Uterus (tissue), 2 donors: Measurements from ENCODE around the gene TCHP.

Experiments used
- POLR2A ChIP-seq, 2 donors: fragments of 450-650 bp; IDR thresholded peaks; one replicate each; pipeline ENCODE4 v1.6.1; 2016; ENCODE audit warnings: antibody characterized with exemption in 2 of 2, mild to moderate bottlenecking in 1 of 2, moderate library complexity in 1 of 2
- TF ChIP-seq, protein P1 (sequence below), 4 experiments: fragments of 200-600 bp in 2 of 4; fragments of 450-650 bp in 2 of 4; sonication (generic) in 2 of 4; IDR thresholded peaks; one replicate each; pipeline ENCODE4 v1.5.1; 2016 to 2019; ENCODE audit warnings: antibody characterized with exemption in 4 of 4, mild to moderate bottlenecking in 2 of 4, moderate library complexity in 1 of 4

DNA sequence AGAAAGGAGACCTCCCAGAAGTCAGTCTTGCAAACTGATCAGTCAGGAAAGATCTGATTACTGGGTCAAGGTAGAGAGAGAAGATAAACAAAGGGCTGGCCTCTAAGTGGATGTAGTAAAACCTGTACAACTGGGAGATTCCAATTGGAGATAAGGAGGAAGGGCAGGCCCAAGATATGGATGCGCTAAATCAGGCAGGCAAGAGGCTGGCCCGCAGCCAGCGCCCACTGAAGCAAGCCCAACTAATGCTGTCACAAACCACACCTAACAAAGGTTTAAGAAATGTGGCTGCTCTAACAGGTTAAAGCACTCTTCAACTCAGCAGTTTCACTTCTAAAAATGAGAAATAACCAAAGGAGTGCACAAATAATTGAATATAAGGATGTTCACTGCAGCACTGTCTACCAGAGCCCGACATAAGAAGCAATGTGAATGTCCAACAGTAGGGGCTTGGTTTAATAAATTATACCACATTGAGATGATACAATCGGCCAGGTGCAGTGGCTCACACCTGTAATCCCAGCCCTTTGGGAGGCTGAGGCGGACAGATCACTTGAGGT is 24.4 kb upstream of the TCHP start:
- TF ChIP-seq, protein P1, sequence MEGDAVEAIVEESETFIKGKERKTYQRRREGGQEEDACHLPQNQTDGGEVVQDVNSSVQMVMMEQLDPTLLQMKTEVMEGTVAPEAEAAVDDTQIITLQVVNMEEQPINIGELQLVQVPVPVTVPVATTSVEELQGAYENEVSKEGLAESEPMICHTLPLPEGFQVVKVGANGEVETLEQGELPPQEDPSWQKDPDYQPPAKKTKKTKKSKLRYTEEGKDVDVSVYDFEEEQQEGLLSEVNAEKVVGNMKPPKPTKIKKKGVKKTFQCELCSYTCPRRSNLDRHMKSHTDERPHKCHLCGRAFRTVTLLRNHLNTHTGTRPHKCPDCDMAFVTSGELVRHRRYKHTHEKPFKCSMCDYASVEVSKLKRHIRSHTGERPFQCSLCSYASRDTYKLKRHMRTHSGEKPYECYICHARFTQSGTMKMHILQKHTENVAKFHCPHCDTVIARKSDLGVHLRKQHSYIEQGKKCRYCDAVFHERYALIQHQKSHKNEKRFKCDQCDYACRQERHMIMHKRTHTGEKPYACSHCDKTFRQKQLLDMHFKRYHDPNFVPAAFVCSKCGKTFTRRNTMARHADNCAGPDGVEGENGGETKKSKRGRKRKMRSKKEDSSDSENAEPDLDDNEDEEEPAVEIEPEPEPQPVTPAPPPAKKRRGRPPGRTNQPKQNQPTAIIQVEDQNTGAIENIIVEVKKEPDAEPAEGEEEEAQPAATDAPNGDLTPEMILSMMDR (IDR thresholded peaks at IDR 0.05), result no peak
- no peak for TF ChIP-seq POLR2A (IDR thresholded peaks at IDR 0.05)
